PFSK-1 (cell line): Measurements from ENCODE around the gene PSMB7. TPM values are rescaled to one million over a fixed set of nuclear protein-coding genes. Genes with fewer than 3 reads are reported as not detected.

Source experiments
- FOXP2 ChIP-seq: optimal IDR thresholded peaks from 2 replicates; pipeline ENCODE3; 2011; ENCODE audit warnings: borderline replicate concordance, control low read depth, inconsistent platforms; ENCODE audit not compliant: insufficient read depth; ENCODE audit errors: extremely low read length, extremely low read depth
- POLR2AphosphoS5 ChIP-seq: IDR thresholded peaks from 2 replicates; pipeline ENCODE4 v1.6.1; 2012; ENCODE audit warnings: low read depth, mild to moderate bottlenecking, control low read depth, low read length, moderate library complexity
- REST ChIP-seq, 2 experiments: IDR thresholded peaks; 2 replicates each; pipeline versions ENCODE4 v1.6.1 to v1.8.0; 2011 to 2012; ENCODE audit warnings: low read depth in 2 of 2, low read length in 2 of 2, control low read depth in 1 of 2, inconsistent platforms in 1 of 2, mild to moderate bottlenecking in 1 of 2, moderate library complexity in 1 of 2; ENCODE audit not compliant: insufficient read depth in 1 of 2
- SIN3A ChIP-seq: IDR thresholded peaks from 2 replicates; pipeline ENCODE4 v1.6.1; 2012; ENCODE audit warnings: mild to moderate bottlenecking, low read length, moderate library complexity, borderline replicate concordance; ENCODE audit not compliant: insufficient read depth
- TAF1 ChIP-seq: IDR thresholded peaks from 2 replicates; pipeline ENCODE4 v1.6.1; 2012; ENCODE audit warnings: low read length, control low read depth, borderline replicate concordance; ENCODE audit not compliant: insufficient read depth
- polyA plus RNA-seq: library from polyadenylated mRNA; unstranded; fragments of >200 nt; gene quantifications from one replicate; pipeline ENCODE4 v1.2.1, GENCODE V29; 2012; ENCODE audit warnings: low read depth, missing spikeins; ENCODE audit not compliant: insufficient read length

PSMB7 gene
- 159 TPM for polyA plus RNA-seq

GRCh38 chr9:124415102-124415851 is at the start of gene PSMB7:
Gene PSMB7 (minus strand): TSS chr9:124415442. CDS start chr9:124415425, 17 bp downstream.
- TF ChIP-seq POLR2AphosphoS5, result peak; percentile 75; the same call in 1 of the 2 replicates
- peak; percentile 85; the same call in 1 of the 2 replicates for TF ChIP-seq TAF1
- TF ChIP-seq SIN3A, result no peak
- peak; percentile 55 to 83 for TF ChIP-seq REST (IDR thresholded peaks at IDR 0.05; ENCODE audit: insufficient read depth in 1 of 2, low read depth in 2 of 2, low read length in 2 of 2)

GRCh38 chr9:124462739-124463138 is 47.5 kb upstream of the PSMB7 start:
- TF ChIP-seq REST (IDR thresholded peaks at IDR 0.05; ENCODE audit: insufficient read depth in 1 of 2, low read depth in 2 of 2, low read length in 2 of 2) (no peak), TAF1 (no peak), SIN3A (no peak), FOXP2 (no peak), POLR2AphosphoS5 (no peak)

GRCh38 chr9:124458441-124458840 is 43.2 kb upstream of the PSMB7 start:
- TF ChIP-seq TAF1 (no peak), SIN3A (no peak), REST (IDR thresholded peaks at IDR 0.05; ENCODE audit: insufficient read depth in 1 of 2, low read depth in 2 of 2, low read length in 2 of 2) (no peak), POLR2AphosphoS5 (no peak), FOXP2 (no peak)

GRCh38 chr9:124457887-124458431 is 42.7 kb upstream of the PSMB7 start:
- TF ChIP-seq REST (IDR thresholded peaks at IDR 0.05; ENCODE audit: insufficient read depth in 1 of 2, low read depth in 2 of 2, low read length in 2 of 2) (no peak), TAF1 (no peak), FOXP2 (no peak), POLR2AphosphoS5 (no peak), SIN3A (no peak)
